ENCODE results near the gene ADAMTS16. TPM values are rescaled to one million over a fixed set of nuclear protein-coding genes. Genes with fewer than 3 reads are reported as not detected.

The ADAMTS16 gene
- total RNA-seq, 4 donors from 2014 or later = 0.27 to 0.94 TPM; not detected in 2

DNA sequence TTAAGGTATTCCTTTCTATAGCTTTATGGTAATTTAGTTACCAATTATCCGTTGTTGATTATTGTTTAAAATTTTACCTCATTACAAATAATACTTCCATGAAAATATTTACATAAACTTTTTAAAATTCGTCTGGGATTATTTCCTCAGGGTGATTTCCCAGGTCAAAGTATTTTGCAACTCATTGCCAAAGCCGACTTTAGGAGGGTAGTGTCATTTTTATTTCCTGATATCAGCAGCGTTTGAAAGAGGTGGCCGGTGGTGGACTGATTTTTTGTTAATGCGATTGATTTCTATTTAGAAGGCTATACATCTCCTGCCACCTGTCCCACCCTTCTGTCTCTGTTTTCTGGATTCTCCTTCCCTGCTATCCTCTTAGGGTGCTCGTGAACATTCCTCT lies 4.3 kb downstream of the ADAMTS16 start:
- Histone ChIP-seq H3K4me3 (no peak overlapping the region), H3K4me1 (peaks cover 0 to 22% (median 14%) of the 10 kb centered on the region in 3 donors), H3K27me3 (peaks cover 44% of the 10 kb centered on the region), H3K36me3 (no peaks in the 10 kb centered on the region), H3K9me3 (no peaks in the 10 kb centered on the region), H3K27ac (no peak overlapping the region)
- no peak for ATAC-seq
- WGBS, 2 donors (ENCODE audit: low coverage in 1 of 2) = 64 to 68% methylated on average over 6 to 7 of the region's 7 CpGs
- TF ChIP-seq POLR2A (IDR thresholded peaks at IDR 0.05) = no peak
- TF ChIP-seq, protein P1, sequence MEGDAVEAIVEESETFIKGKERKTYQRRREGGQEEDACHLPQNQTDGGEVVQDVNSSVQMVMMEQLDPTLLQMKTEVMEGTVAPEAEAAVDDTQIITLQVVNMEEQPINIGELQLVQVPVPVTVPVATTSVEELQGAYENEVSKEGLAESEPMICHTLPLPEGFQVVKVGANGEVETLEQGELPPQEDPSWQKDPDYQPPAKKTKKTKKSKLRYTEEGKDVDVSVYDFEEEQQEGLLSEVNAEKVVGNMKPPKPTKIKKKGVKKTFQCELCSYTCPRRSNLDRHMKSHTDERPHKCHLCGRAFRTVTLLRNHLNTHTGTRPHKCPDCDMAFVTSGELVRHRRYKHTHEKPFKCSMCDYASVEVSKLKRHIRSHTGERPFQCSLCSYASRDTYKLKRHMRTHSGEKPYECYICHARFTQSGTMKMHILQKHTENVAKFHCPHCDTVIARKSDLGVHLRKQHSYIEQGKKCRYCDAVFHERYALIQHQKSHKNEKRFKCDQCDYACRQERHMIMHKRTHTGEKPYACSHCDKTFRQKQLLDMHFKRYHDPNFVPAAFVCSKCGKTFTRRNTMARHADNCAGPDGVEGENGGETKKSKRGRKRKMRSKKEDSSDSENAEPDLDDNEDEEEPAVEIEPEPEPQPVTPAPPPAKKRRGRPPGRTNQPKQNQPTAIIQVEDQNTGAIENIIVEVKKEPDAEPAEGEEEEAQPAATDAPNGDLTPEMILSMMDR (IDR thresholded peaks at IDR 0.05) = no peak
- TF ChIP-seq POLR2AphosphoS5 (IDR thresholded peaks at IDR 0.05) = no peak
- TF ChIP-seq EP300 (IDR thresholded peaks at IDR 0.05) = no peak

DNA sequence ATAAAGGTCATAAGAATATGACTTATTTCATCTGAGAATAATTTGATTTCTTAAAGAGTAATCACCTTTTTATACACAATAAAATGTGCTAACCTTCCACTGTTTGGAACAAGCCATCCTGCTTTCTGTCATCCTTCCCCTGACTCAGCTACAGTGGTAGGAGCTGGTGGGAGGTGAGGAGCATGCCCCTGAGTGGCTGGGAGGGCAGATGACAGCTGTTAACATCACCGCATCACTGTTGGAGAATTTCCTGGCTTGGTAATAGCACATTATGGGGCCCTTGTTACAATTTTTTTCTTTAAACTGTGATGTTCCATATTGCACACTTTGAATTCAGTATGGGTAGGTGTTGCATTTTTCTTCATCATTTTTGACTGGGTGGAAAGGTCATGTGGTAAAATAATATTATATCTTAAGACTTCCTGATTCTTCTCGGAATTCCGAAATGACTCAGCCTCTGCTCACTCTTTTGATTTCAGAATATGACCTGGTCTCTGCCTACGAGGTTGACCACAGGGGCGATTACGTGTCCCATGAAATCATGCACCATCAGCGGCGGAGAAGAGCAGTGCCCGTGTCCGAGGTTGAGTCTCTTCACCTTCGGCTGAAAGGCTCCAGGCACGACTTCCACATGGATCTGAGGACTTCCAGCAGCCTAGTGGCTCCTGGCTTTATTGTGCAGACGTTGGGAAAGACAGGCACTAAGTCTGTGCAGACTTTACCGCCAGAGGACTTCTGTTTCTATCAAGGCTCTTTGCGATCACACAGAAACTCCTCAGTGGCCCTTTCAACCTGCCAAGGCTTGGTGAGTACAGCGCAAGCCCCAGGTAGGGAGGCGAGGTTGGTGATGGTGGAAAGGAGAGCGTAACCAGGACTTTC lies 5.8 kb downstream of the ADAMTS16 start:
- H3K27me3 ChIP-seq = peaks cover 29% of the 10 kb centered on the region
- H3K9me3 ChIP-seq = peaks cover 0 to 7% (median 0%) of the 10 kb centered on the region in 3 donors
- no peak for ATAC-seq
- H3K36me3 ChIP-seq = no peaks in the 10 kb centered on the region
- 69 to 75% methylated on average over 4 to 6 of the region's 18 CpGs for WGBS, 2 donors (ENCODE audit: low coverage in 1 of 2)
- H3K27ac ChIP-seq = no peak overlapping the region
- TF ChIP-seq POLR2AphosphoS5 (IDR thresholded peaks at IDR 0.05) (no peak), POLR2A (IDR thresholded peaks at IDR 0.05) (no peak), EP300 (IDR thresholded peaks at IDR 0.05) (no peak)
- TF ChIP-seq, protein P1 (IDR thresholded peaks at IDR 0.05) = no peak
- peaks cover 0 to 8% (median 3%) of the 10 kb centered on the region in 3 donors for H3K4me1 ChIP-seq
- no peak overlapping the region for H3K4me3 ChIP-seq

DNA sequence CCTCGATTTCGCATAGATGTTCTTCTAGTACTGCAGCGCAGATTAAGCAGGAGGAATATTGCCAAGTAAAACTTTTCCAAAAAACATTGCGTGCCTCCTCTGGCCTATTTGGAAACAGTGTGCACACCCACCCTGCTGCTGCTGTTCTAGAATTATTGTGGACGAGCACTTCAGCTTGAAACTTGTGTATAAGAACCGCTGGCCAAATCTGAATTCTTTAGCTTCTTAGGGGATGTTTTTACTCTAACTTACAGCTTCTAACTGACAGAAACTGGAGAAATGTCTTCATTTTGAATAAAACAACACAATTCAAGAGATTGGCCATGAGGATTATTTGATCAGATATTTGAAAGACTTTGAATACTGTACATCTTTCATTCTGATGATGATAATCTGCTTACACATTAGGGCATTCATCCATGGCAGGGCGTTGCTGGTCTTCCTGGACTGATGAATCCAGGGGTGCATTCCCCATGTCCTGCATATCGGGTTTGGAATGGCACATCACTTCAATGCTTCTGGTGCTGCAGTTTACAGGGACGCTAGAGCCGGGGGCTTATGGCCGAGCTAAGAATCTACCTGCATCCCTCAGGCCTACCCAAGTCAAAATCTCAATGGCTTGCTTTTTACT lies 6.5 kb downstream of the ADAMTS16 start:
- 68 to 78% methylated on average over 4 to 9 of the region's 11 CpGs for WGBS, 2 donors (ENCODE audit: low coverage in 1 of 2)
- Histone ChIP-seq H3K4me3 (no peak overlapping the region), H3K27ac (no peak overlapping the region), H3K36me3 (no peaks in the 10 kb centered on the region), H3K27me3 (peaks cover 22% of the 10 kb centered on the region), H3K4me1 (peaks cover 0 to under 1% (median 0%) of the 10 kb centered on the region in 3 donors), H3K9me3 (peaks cover 0 to 8% (median 0%) of the 10 kb centered on the region in 3 donors)
- no peak for ATAC-seq
- TF ChIP-seq, protein P1 (IDR thresholded peaks at IDR 0.05) = no peak
- TF ChIP-seq POLR2A (IDR thresholded peaks at IDR 0.05) = no peak
- no peak for TF ChIP-seq POLR2AphosphoS5 (IDR thresholded peaks at IDR 0.05)
- TF ChIP-seq EP300 (IDR thresholded peaks at IDR 0.05) = no peak

DNA sequence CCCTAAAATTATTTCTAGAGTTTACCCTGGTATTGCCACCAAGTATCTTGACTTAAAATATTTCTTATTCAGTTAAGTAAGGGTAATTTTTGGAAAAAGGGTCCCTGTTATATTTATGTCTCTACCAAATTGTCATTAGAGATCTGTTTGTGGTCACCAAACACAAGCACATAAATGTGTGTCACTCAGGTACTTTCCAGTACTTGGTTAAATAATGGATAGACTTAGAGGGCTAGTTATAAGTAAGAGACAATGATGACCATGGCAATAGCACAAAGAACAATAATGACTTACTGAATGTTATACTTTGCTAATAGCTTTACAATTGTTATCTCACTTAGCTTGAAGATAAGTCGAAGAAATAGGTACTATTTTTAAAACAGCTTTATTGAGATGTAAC lies 9.0 kb downstream of the ADAMTS16 start:
- no peaks in the 10 kb centered on the region for H3K36me3 ChIP-seq
- no peak overlapping the region for H3K27ac ChIP-seq
- peaks cover 0 to 8% (median 0%) of the 10 kb centered on the region in 3 donors for H3K9me3 ChIP-seq
- no peak overlapping the region for H3K4me3 ChIP-seq
- H3K4me1 ChIP-seq = no peaks in the 10 kb centered on the region
- TF ChIP-seq POLR2A (IDR thresholded peaks at IDR 0.05) (no peak), EP300 (IDR thresholded peaks at IDR 0.05) (no peak), POLR2AphosphoS5 (IDR thresholded peaks at IDR 0.05) (no peak)
- TF ChIP-seq, protein P1 (IDR thresholded peaks at IDR 0.05) = no peak
- peaks cover 16% of the 10 kb centered on the region for H3K27me3 ChIP-seq
- WGBS, 2 donors (ENCODE audit: low coverage in 1 of 2) = 30 to 83% methylated on average over 1 of the region's 1 CpG
- ATAC-seq = no peak
